GM12878 (cell line): ENCODE measurements around the gene CARD19. TPM values are rescaled to one million over a fixed set of nuclear protein-coding genes. Genes with fewer than 3 reads are reported as not detected.

Source experiments
- ATAC-seq: fragments of 200-7000 bp; cut with Tn5 transposase; 3 replicates; pipeline ENCODE4 v1.9.1; 2020; ENCODE audit warnings: mild to moderate bottlenecking, moderate library complexity
- BruUV-seq: library from RNA; stranded (reverse); fragments of 400-500 nt; replicated peaks from 2 replicates; lab custom pipeline; 2021; lab: Mats Ljungman, UMichigan
- CTCF ChIA-PET: fragments of 300-600 bp; sonication (Branson Sonifier 250); formaldehyde crosslinking; extraction: SDS; loops from one replicate; lab custom pipeline; 2021; ENCODE audit warnings: inconsistent platforms; lab: Yijun Ruan, JAX
- POLR2A ChIA-PET: fragments of 350-600 bp; formaldehyde crosslinking; extraction: SDS; loops from one replicate; lab custom pipeline; 2021; ENCODE audit warnings: inconsistent platforms; lab: Charles Lee
- RAD21 ChIA-PET: fragments of 300-600 bp; sonication (Branson Sonifier 250); formaldehyde crosslinking; loops from one replicate; lab custom pipeline; 2023; ENCODE audit warnings: antibody characterized with exemption; ENCODE audit not compliant: unreplicated experiment; lab: Charles Lee
- SMC1A ChIA-PET: fragments of 300-600 bp; sonication (Branson Sonifier 250); formaldehyde crosslinking; loops from one replicate; lab custom pipeline; 2023; ENCODE audit not compliant: unreplicated experiment, uncharacterized antibody; lab: Charles Lee
- DNase-seq: peaks from one replicate; pipeline ENCODE4 v3.0.0-alpha.2; 2011; ENCODE audit warnings: low read depth, low spot score
- FAIRE-seq: peaks from 3 replicates; lab custom pipeline; 2011; peaks lifted over from hg19 to GRCh38; lab: Jason Lieb, UNC
- H2AFZ ChIP-seq: 2 replicates; pipeline ENCODE4 v1.6.0; 2011; ENCODE audit warnings: low read depth, low read length, control low read depth; ENCODE audit not compliant: control insufficient read depth
- H3K27ac ChIP-seq: 2 replicates; pipeline ENCODE4 v1.5.1; 2011; ENCODE audit warnings: control low read depth; ENCODE audit not compliant: control insufficient read depth, insufficient read depth
- H3K27me3 ChIP-seq, 2 experiments: replicated peaks in 1 of 2; 2 replicates each; pipeline versions ENCODE4 v1.6.0 to v1.6.1; 2011; ENCODE audit warnings: low read length in 1 of 2; ENCODE audit not compliant: control insufficient read depth in 2 of 2, insufficient read depth in 2 of 2
- H3K36me3 ChIP-seq, 2 experiments: 2 replicates each; pipeline ENCODE4 v1.5.1; 2011; ENCODE audit warnings: low read length in 1 of 2; ENCODE audit not compliant: control insufficient read depth in 2 of 2, insufficient read depth in 2 of 2
- H3K4me1 ChIP-seq: 2 replicates; pipeline ENCODE4 v1.6.1; 2011; ENCODE audit warnings: mild to moderate bottlenecking, low read length, moderate library complexity, mixed read lengths; ENCODE audit not compliant: control insufficient read depth, insufficient read depth
- H3K4me2 ChIP-seq: 2 replicates; pipeline ENCODE4 v1.6.0; 2011; ENCODE audit warnings: control low read depth; ENCODE audit not compliant: control insufficient read depth, insufficient read depth
- H3K4me3 ChIP-seq: fragments of 200-600 bp; sonication (generic); 2 replicates; pipeline ENCODE4 v1.5.1; 2016
- H3K79me2 ChIP-seq: 2 replicates; pipeline ENCODE4 v1.6.0; 2011; ENCODE audit warnings: low read length; ENCODE audit not compliant: control insufficient read depth, insufficient read depth
- H3K9ac ChIP-seq: 2 replicates; pipeline ENCODE4 v1.8.0; 2011; ENCODE audit warnings: low read length, control low read depth, mixed read lengths; ENCODE audit not compliant: control insufficient read depth, insufficient read depth
- H3K9me3 ChIP-seq: replicated peaks from 3 replicates; pipeline ENCODE4 v1.5.1; 2011; ENCODE audit warnings: mild to moderate bottlenecking, low read length; ENCODE audit not compliant: control insufficient read depth, insufficient read depth
- H4K20me1 ChIP-seq: 2 replicates; pipeline ENCODE4 v1.6.0; 2011; ENCODE audit not compliant: control insufficient read depth, insufficient read depth
- ATF2 ChIP-seq: IDR thresholded peaks from 2 replicates; pipeline ENCODE4 v1.6.1; 2012; ENCODE audit warnings: low read length, inconsistent platforms
- CBX5 ChIP-seq: sonication (generic); IDR thresholded peaks from 2 replicates; pipeline ENCODE4 v1.6.1; 2016; ENCODE audit warnings: low read depth, moderate library complexity, mild to moderate bottlenecking, inconsistent platforms
- ETV6 ChIP-seq, 2 experiments: fragments of 450-650 bp in 1 of 2; IDR thresholded peaks in 1 of 2; conservative IDR thresholded peaks in 1 of 2; 2 replicates each; pipeline ENCODE4 v1.6.1; 2014; ENCODE audit warnings: antibody characterized with exemption in 1 of 2, borderline replicate concordance in 1 of 2, low read depth in 1 of 2, mild to moderate bottlenecking in 1 of 2, moderate library complexity in 1 of 2
- FOS ChIP-seq: IDR thresholded peaks from 3 replicates; pipeline ENCODE4 v1.6.1; 2011; ENCODE audit warnings: borderline replicate concordance; ENCODE audit not compliant: insufficient read length; ENCODE audit errors: extremely low read depth
- HDAC6 ChIP-seq: fragments of 200-600 bp; sonication (generic); IDR thresholded peaks from one replicate; pipeline ENCODE4 v1.8.0; 2017; ENCODE audit warnings: antibody characterized with exemption; ENCODE audit not compliant: unreplicated experiment
- LARP7 ChIP-seq: fragments of 450-650 bp; IDR thresholded peaks from 2 replicates; pipeline ENCODE4 v1.6.1; 2017; ENCODE audit warnings: mild to moderate bottlenecking
- MEF2A ChIP-seq: IDR thresholded peaks from 2 replicates; pipeline ENCODE4 v1.6.1; 2011; ENCODE audit warnings: low read depth, mild to moderate bottlenecking, low read length, moderate library complexity; ENCODE audit not compliant: insufficient read depth
- PAX5 ChIP-seq: IDR thresholded peaks from 2 replicates; pipeline ENCODE4 v1.6.1; 2011; ENCODE audit warnings: low read depth, low read length, borderline replicate concordance
- TARDBP ChIP-seq: IDR thresholded peaks from 2 replicates; pipeline ENCODE4 v1.6.1; 2016; ENCODE audit warnings: borderline replicate concordance
- ZBTB40 ChIP-seq: fragments of 450-650 bp; IDR thresholded peaks from 2 replicates; pipeline ENCODE4 v1.6.1; 2016; ENCODE audit warnings: mild to moderate bottlenecking, moderate library complexity, borderline replicate concordance
- ZZZ3 ChIP-seq: IDR thresholded peaks from 2 replicates; pipeline ENCODE4 v1.6.1; 2011; ENCODE audit warnings: low read depth; ENCODE audit not compliant: control insufficient read depth, insufficient read length
- WGBS: methylation state at CpG from one replicate; pipeline ENCODE4 v1.1.6; 2016; ENCODE audit warnings: low lambda C conversion rate; ENCODE audit not compliant: insufficient replicate concordance, insufficient coverage; ENCODE audit errors: missing lambda C conversion rate; 5-methylcytosine and 5-hydroxymethylcytosine counted together
- in situ Hi-C: fragments of 300-500 bp; cut with MboI; formaldehyde crosslinking; loops from 9 replicates; pipeline ENCODE4 v1.14.3; 2018; ENCODE audit warnings: mixed read lengths
- intact Hi-C: fragments of 100-400 bp; cut with micrococcal nuclease; formaldehyde crosslinking; loops from one replicate; pipeline ENCODE4 v1.14.2; 2022; ENCODE audit not compliant: unreplicated experiment
- polyA plus RNA-seq, 11 experiments: library from polyadenylated mRNA; depleted of rRNA in 4 of 11; unstranded in 6 of 11; stranded (reverse) in 5 of 11; fragments of >200 nt; fragmentation: Nextera tagmentation in 4 of 11; fragmentation: Illumina TruSeq in 1 of 11; extraction: Ambion mirVana in 4 of 11; extraction: Trizol in 1 of 11; gene quantifications; 1 replicate in 1 of 11; 2 replicates in 10 of 11; pipeline versions ENCODE4 v1.2.1 to v1.2.3, GENCODE V29; 2011 to 2016; ENCODE audit warnings: inconsistent platforms in 2 of 11, missing spikeins in 2 of 11, low read depth in 1 of 11
- total RNA-seq, 4 experiments: library from RNA; depleted of rRNA in 3 of 4; stranded (reverse); fragments of >200 nt in 3 of 4; fragmentation: Illumina TruSeq in 1 of 4; extraction: Trizol in 1 of 4; gene quantifications; 2 replicates each; pipeline versions ENCODE4 v1.2.1 to v1.2.3, GENCODE V29; 2013 to 2021
- TF ChIP-seq, protein P1 (sequence below): fragments of 450-650 bp; formaldehyde crosslinking; IDR thresholded peaks from 2 replicates; pipeline ENCODE4 v1.4.0; 2022; ENCODE audit warnings: mild to moderate bottlenecking, moderate library complexity

Gene CARD19
- total and polyA plus RNA-seq, 10 of the 15 experiments (the other 5 are each of a cell fraction or from before 2014, with no cell fraction given) = 0.61 to 41.6 (median 19.9) TPM

DNA sequence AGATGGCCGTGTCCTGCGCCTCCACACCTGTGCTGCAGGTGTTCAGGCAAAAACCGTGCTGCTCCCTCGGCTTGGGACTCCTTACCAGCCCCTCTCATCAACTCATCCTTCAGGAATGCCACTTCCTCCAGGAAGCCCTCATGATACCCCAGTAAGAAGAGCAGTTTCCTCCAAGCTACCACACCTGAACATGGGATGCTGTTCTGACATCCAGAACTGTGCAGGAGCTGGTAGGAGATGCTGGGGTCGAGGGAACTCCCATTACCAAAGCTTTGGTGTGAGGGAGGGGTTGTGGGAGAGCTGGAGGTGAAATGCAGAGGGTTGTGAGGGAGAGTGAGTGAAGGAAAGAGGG, 18.9 kb downstream of the CARD19 start (continued):
- TF ChIP-seq, protein P1, sequence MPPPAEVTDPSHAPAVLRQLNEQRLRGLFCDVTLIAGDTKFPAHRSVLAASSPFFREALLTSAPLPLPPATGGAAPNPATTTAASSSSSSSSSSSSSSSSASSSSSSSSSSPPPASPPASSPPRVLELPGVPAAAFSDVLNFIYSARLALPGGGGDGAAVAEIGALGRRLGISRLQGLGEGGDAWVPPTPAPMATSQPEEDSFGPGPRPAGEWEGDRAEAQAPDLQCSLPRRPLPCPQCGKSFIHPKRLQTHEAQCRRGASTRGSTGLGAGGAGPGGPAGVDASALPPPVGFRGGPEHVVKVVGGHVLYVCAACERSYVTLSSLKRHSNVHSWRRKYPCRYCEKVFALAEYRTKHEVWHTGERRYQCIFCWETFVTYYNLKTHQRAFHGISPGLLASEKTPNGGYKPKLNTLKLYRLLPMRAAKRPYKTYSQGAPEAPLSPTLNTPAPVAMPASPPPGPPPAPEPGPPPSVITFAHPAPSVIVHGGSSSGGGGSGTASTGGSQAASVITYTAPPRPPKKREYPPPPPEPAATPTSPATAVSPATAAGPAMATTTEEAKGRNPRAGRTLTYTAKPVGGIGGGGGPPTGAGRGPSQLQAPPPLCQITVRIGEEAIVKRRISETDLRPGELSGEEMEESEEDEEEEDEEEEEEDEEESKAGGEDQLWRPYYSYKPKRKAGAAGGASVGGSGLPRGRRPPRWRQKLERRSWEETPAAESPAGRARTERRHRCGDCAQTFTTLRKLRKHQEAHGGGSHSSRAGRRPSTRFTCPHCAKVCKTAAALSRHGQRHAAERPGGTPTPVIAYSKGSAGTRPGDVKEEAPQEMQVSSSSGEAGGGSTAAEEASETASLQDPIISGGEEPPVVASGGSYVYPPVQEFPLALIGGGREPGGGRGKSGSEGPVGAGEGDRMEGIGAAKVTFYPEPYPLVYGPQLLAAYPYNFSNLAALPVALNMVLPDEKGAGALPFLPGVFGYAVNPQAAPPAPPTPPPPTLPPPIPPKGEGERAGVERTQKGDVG (CRISPR knock-in tag) = no peak
- no peak for TF ChIP-seq PAX5
- no peak for TF ChIP-seq HDAC6
- TF ChIP-seq MEF2A = no peak
- TF ChIP-seq LARP7 = no peak
- no peak for TF ChIP-seq FOS
- TF ChIP-seq ZZZ3 = no peak
- TF ChIP-seq TARDBP = no peak
- no peak for TF ChIP-seq ETV6 (conservative IDR thresholded peaks at IDR 0.05 in 1 of 2, IDR thresholded peaks at IDR 0.05 in 1 of 2; ENCODE audit: borderline replicate concordance in 1 of 2, low read depth in 1 of 2)

- Histone ChIP-seq H3K4me2 (no peak overlapping the region), H4K20me1 (no peaks in the 10 kb centered on the region), H3K9ac (no peak overlapping the region), H3K4me3 (no peak overlapping the region), H3K27me3 (no peaks in the 10 kb centered on the region), H3K36me3 (peaks cover 0 to 6% of the 10 kb centered on the region in 2 experiments; a peak in 2 of 4 replicates), H3K9me3 (no peaks in the 10 kb centered on the region), H3K4me1 (peaks cover 12% of the 10 kb centered on the region), H2AFZ (no peak overlapping the region), H3K79me2 (no peaks in the 10 kb centered on the region), H3K27ac (no peak overlapping the region)
- DNase-seq (no peak), FAIRE-seq (no peak), ATAC-seq (no peak)
- in situ Hi-C loops = no loop called here
- ChIA-PET CTCF (interaction anchor here (0.7 kb wide), 1 partner anchor 340 kb away, joined by 3 read pairs; no protein-coding TSS in a partner anchor), SMC1A (no interaction called here), RAD21 (no interaction called here), POLR2A (no interaction called here)
- TF ChIP-seq CBX5 = no peak
- no peak for TF ChIP-seq ATF2
- no peak for TF ChIP-seq ZBTB40
- BruUV-seq = no TSS peak
- intact Hi-C loops = no loop called here
- no CpG with 5 or more reads among the region's 3 CpGs for WGBS
Measured at GRCh38 chr9:93115486-93116071, 19.6 kb downstream of the CARD19 start.
